Upper lobe of left lung (tissue), 4 donors: ENCODE results near the gene RASGRF1.

Experiments used
- CTCF ChIP-seq, 6 experiments: fragments of 450-650 bp in 4 of 6; fragments of 200-600 bp in 2 of 6; sonication (generic) in 2 of 6; IDR thresholded peaks; one replicate each; pipeline ENCODE4 v1.5.1; 2016 to 2019; ENCODE audit warnings: antibody characterized with exemption in 6 of 6
- POLR2A ChIP-seq, 4 donors: fragments of 450-650 bp; IDR thresholded peaks; one replicate each; pipeline ENCODE4 v1.5.1; 2016 to 2017; ENCODE audit warnings: antibody characterized with exemption in 4 of 4, mild to moderate bottlenecking in 2 of 4
- POLR2AphosphoS5 ChIP-seq, 2 donors: sonication (generic); formaldehyde crosslinking; IDR thresholded peaks; one replicate each; pipeline ENCODE4 v1.5.1; 2017; ENCODE audit warnings: antibody characterized with exemption in 2 of 2

- TF ChIP-seq POLR2AphosphoS5 (IDR thresholded peaks at IDR 0.05) (no peak), POLR2A (IDR thresholded peaks at IDR 0.05) (no peak), CTCF (IDR thresholded peaks at IDR 0.05) (no peak)
These were observed 98.7 kb downstream of the RASGRF1 start for GRCh38 chr15:78991879-78992278.
